WERI-Rb-1 (cell line): ENCODE results near the gene IARS2.

Source experiments
- DNase-seq: peaks from one replicate; pipeline ENCODE4 v3.0.0-alpha.2; 2020
- H3K27ac ChIP-seq: fragments of 250-450 bp; sonication (Bioruptor Pico); 2 replicates; pipeline ENCODE4 v1.5.1; 2020; ENCODE audit warnings: mild to moderate bottlenecking, moderate library complexity
- H3K27me3 ChIP-seq: fragments of 250-450 bp; sonication (Bioruptor Pico); 2 replicates; pipeline ENCODE4 v1.5.1; 2021; ENCODE audit warnings: mild to moderate bottlenecking, low read depth, moderate library complexity; ENCODE audit not compliant: insufficient read depth, severe bottlenecking
- H3K36me3 ChIP-seq: fragments of 250-450 bp; sonication (Bioruptor Pico); 2 replicates; pipeline ENCODE4 v1.5.1; 2020; ENCODE audit warnings: mild to moderate bottlenecking, moderate library complexity
- H3K4me3 ChIP-seq: 2 replicates; pipeline ENCODE4 v1.5.1; 2011; ENCODE audit warnings: low read depth, mild to moderate bottlenecking, control low read depth, low read length
- H3K9me3 ChIP-seq: fragments of 250-450 bp; sonication (Bioruptor Pico); 2 replicates; pipeline ENCODE4 v1.5.1; 2021; ENCODE audit warnings: mild to moderate bottlenecking, moderate library complexity; ENCODE audit not compliant: severe bottlenecking
- CTCF ChIP-seq: IDR thresholded peaks from 2 replicates; pipeline ENCODE4 v1.5.1; 2011; ENCODE audit warnings: low read depth, mild to moderate bottlenecking, control low read depth, inconsistent platforms, low read length

The IARS2 gene

DNA sequence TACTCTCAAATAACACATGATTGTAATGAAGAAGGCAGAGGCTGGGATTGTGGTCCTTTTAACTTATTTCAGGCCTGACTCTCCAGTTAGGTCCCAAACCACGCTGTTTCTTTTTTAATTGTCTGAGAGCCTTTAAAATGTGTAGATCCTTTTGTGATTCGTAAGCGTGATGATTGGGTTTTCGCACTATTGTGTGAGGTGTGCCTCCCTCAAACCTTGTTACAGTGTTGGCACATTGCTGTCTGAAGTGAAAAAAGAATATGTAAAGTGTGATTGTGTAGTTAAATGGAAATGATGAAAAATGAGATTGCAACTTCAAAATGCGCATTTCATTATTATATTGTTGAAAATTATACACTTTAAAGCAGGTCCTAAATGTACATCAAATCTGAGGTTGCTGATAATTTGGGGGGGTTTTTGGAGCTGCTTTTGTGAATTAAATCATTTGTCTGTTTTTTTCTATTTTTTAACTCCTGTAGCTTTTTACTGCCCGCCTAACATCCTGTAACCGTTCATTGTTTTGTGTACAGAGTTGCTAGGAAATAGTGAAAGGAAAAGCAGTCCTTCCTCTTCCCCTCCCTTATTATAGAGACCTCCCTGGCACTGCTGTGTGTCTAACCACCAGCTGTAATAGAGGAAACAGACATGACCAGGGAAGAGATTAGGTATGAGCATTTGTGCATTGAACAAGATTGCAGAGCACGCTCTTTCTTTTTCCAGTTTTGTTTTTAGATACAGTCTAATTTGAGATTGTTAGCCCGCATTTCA is 43.3 kb downstream of the IARS2 start:
- DNase-seq = no peak
- H3K36me3 ChIP-seq = peaks cover 65% of the 10 kb centered on the region
- no peak for TF ChIP-seq CTCF
- no peak overlapping the region for H3K4me3 ChIP-seq
- no peaks in the 10 kb centered on the region for H3K27me3 ChIP-seq
- no peak overlapping the region for H3K27ac ChIP-seq
- H3K9me3 ChIP-seq = no peaks in the 10 kb centered on the region

DNA sequence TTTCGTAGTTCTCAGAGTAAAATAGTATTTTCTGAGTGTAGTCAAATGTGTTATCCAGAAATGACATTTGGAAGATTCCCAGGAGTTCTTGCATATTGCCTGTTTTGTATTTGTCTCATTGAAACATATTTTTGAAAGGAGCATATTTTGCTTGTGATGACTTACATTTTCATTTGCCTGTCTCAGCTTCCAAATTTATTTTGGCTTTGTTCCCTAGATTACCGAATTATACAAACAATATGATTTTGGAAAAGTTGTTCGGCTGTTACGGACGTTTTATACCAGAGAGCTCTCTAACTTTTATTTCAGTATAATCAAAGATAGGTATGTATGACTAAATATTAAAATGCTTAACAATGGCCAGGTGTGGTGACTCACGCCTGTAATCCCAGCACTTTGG is 46.0 kb downstream of the IARS2 start:
- no peaks in the 10 kb centered on the region for H3K9me3 ChIP-seq
- H3K36me3 ChIP-seq = peaks cover 70% of the 10 kb centered on the region
- H3K27ac ChIP-seq = no peak overlapping the region
- no peaks in the 10 kb centered on the region for H3K27me3 ChIP-seq
- no peak overlapping the region for H3K4me3 ChIP-seq
- DNase-seq = no peak
- TF ChIP-seq CTCF = no peak

- TF ChIP-seq CTCF = no peak
Measured at GRCh38 chr1:220144051-220144450, 50.1 kb downstream of the IARS2 start.

DNA sequence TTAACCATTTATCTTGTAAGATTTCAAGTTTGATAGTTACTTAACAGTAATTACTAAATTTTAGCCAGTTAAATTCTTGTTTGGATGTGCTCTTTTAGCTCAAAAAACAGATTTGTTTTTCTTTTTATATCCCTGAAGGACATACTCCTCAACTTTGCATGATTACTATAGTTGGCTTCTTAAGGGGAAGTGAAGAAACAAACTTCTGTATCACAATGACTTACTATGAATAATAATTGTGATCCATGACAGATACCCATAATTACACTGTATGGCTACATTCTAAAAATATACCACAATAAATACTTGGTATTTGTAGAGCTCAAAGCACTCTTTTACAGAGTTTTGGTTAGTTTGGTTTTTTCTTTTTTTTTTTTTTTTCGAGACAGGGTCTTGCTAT is 55.8 kb downstream of the IARS2 start:
- Histone ChIP-seq H3K27me3 (no peaks in the 10 kb centered on the region), H3K27ac (no peak overlapping the region), H3K36me3 (peaks cover 56% of the 10 kb centered on the region), H3K9me3 (no peaks in the 10 kb centered on the region), H3K4me3 (no peak overlapping the region)
- TF ChIP-seq CTCF = no peak
- DNase-seq = no peak

More at GRCh38 chr1:220144051-220144450, 50.1 kb downstream of the IARS2 start:
- Histone ChIP-seq H3K36me3 (peaks cover 68% of the 10 kb centered on the region), H3K4me3 (no peak overlapping the region), H3K27ac (no peak overlapping the region), H3K27me3 (no peaks in the 10 kb centered on the region), H3K9me3 (no peaks in the 10 kb centered on the region)
- DNase-seq = no peak

- Histone ChIP-seq H3K4me3 (no peak overlapping the region), H3K27ac (no peak overlapping the region), H3K27me3 (no peaks in the 10 kb centered on the region), H3K36me3 (peaks cover 62% of the 10 kb centered on the region), H3K9me3 (no peaks in the 10 kb centered on the region)
- no peak for TF ChIP-seq CTCF
- no peak for DNase-seq
Measured at GRCh38 chr1:220151454-220151853, 57.5 kb downstream of the IARS2 start.

- no peak for TF ChIP-seq CTCF
- Histone ChIP-seq H3K27ac (no peak overlapping the region), H3K4me3 (no peak overlapping the region), H3K36me3 (peaks cover 68% of the 10 kb centered on the region), H3K9me3 (no peaks in the 10 kb centered on the region), H3K27me3 (no peaks in the 10 kb centered on the region)
- no peak for DNase-seq
Measured at GRCh38 chr1:220153147-220153546, 59.2 kb downstream of the IARS2 start.
